Cardiac fibroblast (primary cell): ENCODE measurements around the gene TTLL5.

Experiments
- DNase-seq, 2 donors: peaks; one replicate each; pipeline versions ENCODE4 v3.0.0 to v3.0.0-alpha.2; 2010; ENCODE audit warnings: low read depth in 2 of 2
- H3K4me3 ChIP-seq, 2 donors: replicated peaks in 1 of 2; 1 replicate in 1 of 2; 2 replicates in 1 of 2; pipeline ENCODE4 v1.5.1; 2011; ENCODE audit warnings: low read depth in 2 of 2, low read length in 2 of 2, mild to moderate bottlenecking in 2 of 2, moderate library complexity in 1 of 2
- TF ChIP-seq, protein P1 (sequence below): IDR thresholded peaks from one replicate; pipeline ENCODE4 v1.5.1; 2011; ENCODE audit warnings: low read depth, mild to moderate bottlenecking, low read length, inconsistent platforms

The TTLL5 gene

GRCh38 chr14:75989134-75989533 is 328.1 kb downstream of the TTLL5 start:
- DNase-seq = peak; percentile 86 to 97
- TF ChIP-seq, protein P1, sequence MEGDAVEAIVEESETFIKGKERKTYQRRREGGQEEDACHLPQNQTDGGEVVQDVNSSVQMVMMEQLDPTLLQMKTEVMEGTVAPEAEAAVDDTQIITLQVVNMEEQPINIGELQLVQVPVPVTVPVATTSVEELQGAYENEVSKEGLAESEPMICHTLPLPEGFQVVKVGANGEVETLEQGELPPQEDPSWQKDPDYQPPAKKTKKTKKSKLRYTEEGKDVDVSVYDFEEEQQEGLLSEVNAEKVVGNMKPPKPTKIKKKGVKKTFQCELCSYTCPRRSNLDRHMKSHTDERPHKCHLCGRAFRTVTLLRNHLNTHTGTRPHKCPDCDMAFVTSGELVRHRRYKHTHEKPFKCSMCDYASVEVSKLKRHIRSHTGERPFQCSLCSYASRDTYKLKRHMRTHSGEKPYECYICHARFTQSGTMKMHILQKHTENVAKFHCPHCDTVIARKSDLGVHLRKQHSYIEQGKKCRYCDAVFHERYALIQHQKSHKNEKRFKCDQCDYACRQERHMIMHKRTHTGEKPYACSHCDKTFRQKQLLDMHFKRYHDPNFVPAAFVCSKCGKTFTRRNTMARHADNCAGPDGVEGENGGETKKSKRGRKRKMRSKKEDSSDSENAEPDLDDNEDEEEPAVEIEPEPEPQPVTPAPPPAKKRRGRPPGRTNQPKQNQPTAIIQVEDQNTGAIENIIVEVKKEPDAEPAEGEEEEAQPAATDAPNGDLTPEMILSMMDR = no peak
- H3K4me3 ChIP-seq = no peak overlapping the region

DNA sequence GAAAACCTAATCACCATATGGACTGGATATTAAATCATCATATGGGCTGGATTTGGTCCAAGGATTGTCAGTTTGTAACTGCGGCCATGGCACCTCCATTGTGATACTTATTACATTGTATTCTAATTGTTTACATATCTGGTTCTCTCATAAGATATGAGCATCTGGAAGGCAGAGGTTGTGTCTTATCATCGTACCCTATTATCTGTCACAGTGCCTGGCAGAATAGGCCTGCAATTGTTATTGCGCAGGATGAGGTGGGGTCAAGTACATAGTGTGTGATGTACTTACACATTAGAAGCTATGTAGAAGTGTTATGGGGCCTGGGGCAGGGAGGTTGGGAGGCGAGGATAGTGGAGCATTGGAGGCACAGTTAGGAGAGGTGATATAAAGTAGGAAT is 329.3 kb downstream of the TTLL5 start:
- H3K4me3 ChIP-seq = no peak overlapping the region
- TF ChIP-seq, protein P1 = no peak
- no peak for DNase-seq

DNA sequence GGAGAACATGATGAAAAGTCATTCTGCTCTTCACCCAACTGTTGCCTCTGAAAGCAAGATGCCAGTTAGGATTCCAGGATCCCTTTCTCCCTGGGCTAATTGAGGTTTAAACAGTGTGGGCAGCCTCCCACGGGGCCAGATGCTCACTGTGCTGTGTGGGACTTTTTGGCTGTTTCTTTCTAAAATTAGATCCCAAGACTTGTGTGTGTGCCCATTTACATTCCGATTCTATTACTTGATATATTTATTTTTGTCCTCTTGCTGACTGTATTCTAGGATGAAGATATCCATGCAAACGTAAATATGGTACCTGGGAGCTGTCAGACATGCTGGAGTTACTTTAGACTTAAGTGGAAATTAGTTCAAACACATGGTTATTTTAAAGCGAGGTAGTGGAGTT is 330.7 kb downstream of the TTLL5 start:
- H3K4me3 ChIP-seq = no peak overlapping the region
- no peak for DNase-seq
- TF ChIP-seq, protein P1 = no peak

DNA sequence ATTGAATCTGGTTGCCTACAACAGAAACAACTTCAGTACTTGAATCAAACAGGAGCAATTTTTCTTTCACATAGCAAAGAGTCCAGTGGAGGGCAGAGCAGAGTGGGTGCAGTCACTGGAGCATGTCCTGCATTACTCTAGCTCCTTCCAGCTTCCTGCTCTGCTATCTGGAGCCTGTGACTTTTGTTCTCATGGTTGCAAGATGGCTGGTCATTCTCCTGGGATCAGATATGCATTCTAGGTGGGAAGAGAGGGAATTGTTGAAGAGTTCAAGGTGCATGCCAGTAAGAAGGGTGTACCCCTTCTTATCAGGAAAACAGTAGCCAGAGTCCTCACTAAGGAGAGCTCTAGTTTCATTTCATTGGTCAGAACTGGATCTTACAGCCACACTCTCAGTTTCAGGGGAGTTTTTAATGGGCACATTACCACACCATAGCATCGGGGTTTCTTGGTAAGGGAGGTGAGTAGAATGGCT is 332.6 kb downstream of the TTLL5 start:
- DNase-seq = no peak
- no peak overlapping the region for H3K4me3 ChIP-seq
- TF ChIP-seq, protein P1 = no peak

- peak; percentile 48 to 90 for DNase-seq
- no peak overlapping the region for H3K4me3 ChIP-seq
- TF ChIP-seq, protein P1 = no peak
Observed at GRCh38 chr14:75995372-75996041, 334.5 kb downstream of the TTLL5 start.

DNA sequence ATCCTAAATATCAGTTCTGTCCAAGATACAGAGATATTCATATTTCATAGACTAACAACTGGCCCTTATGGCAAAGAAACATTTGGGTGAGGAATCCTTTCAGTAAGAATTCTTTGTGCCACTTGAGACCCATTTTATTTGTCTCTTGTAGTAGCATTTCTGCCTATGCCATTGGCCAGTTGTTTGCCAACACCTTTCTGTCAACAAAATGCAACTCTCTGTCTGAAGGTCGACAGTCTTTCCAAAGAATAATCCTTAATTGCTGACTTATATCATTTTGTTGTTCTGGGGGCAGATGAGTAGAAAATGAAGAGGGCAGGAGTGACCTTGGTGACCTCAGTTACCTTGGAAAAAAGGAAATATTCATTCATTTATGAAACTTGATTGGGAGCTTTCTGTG is 335.4 kb downstream of the TTLL5 start:
- TF ChIP-seq, protein P1 = no peak
- DNase-seq = no peak

More for the DNA sequence above, 335.4 kb downstream of the TTLL5 start:
- no peak overlapping the region for H3K4me3 ChIP-seq
